CD14-positive monocyte (primary cell): ENCODE measurements around the gene DNLZ. TPM values are rescaled to one million over a fixed set of nuclear protein-coding genes. Genes with fewer than 3 reads are reported as not detected.

Experiments
- DNase-seq, 3 donors: peaks; one replicate each; pipeline ENCODE4 v3.0.0-alpha.2; 2011 to 2022
- H2AFZ ChIP-seq: 2 replicates; pipeline ENCODE4 v1.6.0; 2012; ENCODE audit warnings: mild to moderate bottlenecking, low read depth, low read length, inconsistent platforms; ENCODE audit not compliant: insufficient read depth, poor library complexity, severe bottlenecking
- H3K27ac ChIP-seq, 2 donors: 1 replicate in 1 of 2; 2 replicates in 1 of 2; pipeline ENCODE4 v1.5.1; 2012 to 2013; ENCODE audit warnings: low read length in 2 of 2, control low read depth in 1 of 2, inconsistent platforms in 1 of 2, low read depth in 1 of 2, mild to moderate bottlenecking in 1 of 2
- H3K27me3 ChIP-seq, 2 donors: one replicate each; pipeline versions ENCODE4 v1.6.0 to v1.6.1; 2011 to 2013; ENCODE audit warnings: low read length in 2 of 2; ENCODE audit not compliant: control insufficient read depth in 2 of 2, insufficient read depth in 2 of 2
- H3K36me3 ChIP-seq, 2 donors: replicated peaks in 1 of 2; 1 replicate in 1 of 2; 2 replicates in 1 of 2; pipeline versions ENCODE4 v1.5.1 to v1.6.1; 2012 to 2013; ENCODE audit warnings: low read length in 2 of 2, control low read depth in 1 of 2, inconsistent platforms in 1 of 2, mild to moderate bottlenecking in 1 of 2; ENCODE audit not compliant: insufficient read depth in 2 of 2, control insufficient read depth in 1 of 2
- H3K4me1 ChIP-seq, 2 donors: 1 replicate in 1 of 2; 2 replicates in 1 of 2; pipeline versions ENCODE4 v1.5.1 to v1.6.1; 2012 to 2013; ENCODE audit warnings: low read length in 2 of 2, control low read depth in 1 of 2, inconsistent platforms in 1 of 2, mild to moderate bottlenecking in 1 of 2, moderate library complexity in 1 of 2; ENCODE audit not compliant: insufficient read depth in 2 of 2, control insufficient read depth in 1 of 2
- H3K4me2 ChIP-seq: replicated peaks from 2 replicates; pipeline ENCODE3; 2012; ENCODE audit warnings: low read length, moderate library complexity, mild to moderate bottlenecking; ENCODE audit not compliant: poor library complexity, severe bottlenecking; ENCODE audit errors: extremely low read depth
- H3K4me3 ChIP-seq, 3 experiments: fragments of 200-600 bp in 1 of 3; sonication (generic) in 1 of 3; replicated peaks in 1 of 3; 1 replicate in 2 of 3; 2 replicates in 1 of 3; pipeline ENCODE4 v1.5.1; 2011 to 2013; ENCODE audit warnings: low read length in 3 of 3, mild to moderate bottlenecking in 3 of 3, control low read depth in 2 of 3, low read depth in 2 of 3, inconsistent platforms in 1 of 3, moderate library complexity in 1 of 3
- H3K79me2 ChIP-seq: 2 replicates; pipeline ENCODE4 v1.6.0; 2012; ENCODE audit warnings: mild to moderate bottlenecking, control low read depth, inconsistent platforms, low read length, moderate library complexity; ENCODE audit not compliant: insufficient read depth
- H3K9ac ChIP-seq: 2 replicates; pipeline ENCODE4 v1.6.0; 2017; ENCODE audit warnings: low read length, mild to moderate bottlenecking; ENCODE audit not compliant: insufficient read depth, poor library complexity, severe bottlenecking
- H3K9me3 ChIP-seq, 2 donors: replicated peaks in 1 of 2; 1 replicate in 1 of 2; 2 replicates in 1 of 2; pipeline versions ENCODE4 v1.5.1 to v1.6.1; 2012 to 2013; ENCODE audit warnings: low read length in 2 of 2, control low read depth in 1 of 2; ENCODE audit not compliant: control insufficient read depth in 1 of 2, insufficient read depth in 1 of 2
- H4K20me1 ChIP-seq: 2 replicates; pipeline ENCODE4 v1.6.0; 2012; ENCODE audit warnings: mild to moderate bottlenecking, low read length, control low read depth, moderate library complexity; ENCODE audit not compliant: insufficient read depth
- H3K27ac Mint-ChIP-seq, 7 donors: one replicate each; pipeline ENCODE4 v1.8.0; 2020; ENCODE audit warnings: mild to moderate bottlenecking in 7 of 7, mixed read lengths in 7 of 7, moderate library complexity in 6 of 7, inconsistent platforms in 2 of 7
- H3K27me3 Mint-ChIP-seq, 3 donors: one replicate each; pipeline ENCODE4 v1.8.0; 2021 to 2022; ENCODE audit warnings: low read depth in 3 of 3, mild to moderate bottlenecking in 3 of 3, mixed read lengths in 3 of 3, moderate library complexity in 3 of 3, inconsistent platforms in 1 of 3
- H3K36me3 Mint-ChIP-seq, 2 donors: one replicate each; pipeline ENCODE4 v1.8.0; 2020; ENCODE audit warnings: mixed read lengths in 2 of 2, inconsistent platforms in 1 of 2, mild to moderate bottlenecking in 1 of 2
- H3K4me1 Mint-ChIP-seq: one replicate; pipeline ENCODE4 v1.8.0; 2020; ENCODE audit warnings: mild to moderate bottlenecking, mixed read lengths
- H3K4me3 Mint-ChIP-seq, 2 donors: one replicate each; pipeline ENCODE4 v1.8.0; 2020; ENCODE audit warnings: mild to moderate bottlenecking in 2 of 2, mixed read lengths in 2 of 2, moderate library complexity in 1 of 2
- H3K9me3 Mint-ChIP-seq, 7 donors: one replicate each; pipeline ENCODE4 v1.8.0; 2020 to 2022; ENCODE audit warnings: mixed read lengths in 7 of 7, mild to moderate bottlenecking in 6 of 7, moderate library complexity in 6 of 7, inconsistent platforms in 2 of 7
- CTCF ChIP-seq: fragments of 200-600 bp; IDR thresholded peaks from one replicate; pipeline ENCODE4 v1.8.0; 2022; ENCODE audit warnings: antibody characterized with exemption, mild to moderate bottlenecking
- WGBS: methylation state at CpG from one replicate; pipeline ENCODE4 v1.1.5; 2013; ENCODE audit warnings: missing lambda C conversion rate; ENCODE audit not compliant: insufficient coverage; 5-methylcytosine and 5-hydroxymethylcytosine counted together
- intact Hi-C, 2 donors: fragments of 100-400 bp; cut with micrococcal nuclease; formaldehyde crosslinking; loops; one replicate each; pipeline versions ENCODE4 v1.15.0 to v1.15.1; 2023
- polyA plus RNA-seq, 3 donors: library from polyadenylated mRNA; depleted of rRNA in 1 of 3; unstranded in 2 of 3; stranded (reverse) in 1 of 3; fragments of 300-500 nt in 2 of 3; fragments of >200 nt in 1 of 3; fragmentation: Illumina TruSeq in 2 of 3; gene quantifications; 1 replicate in 2 of 3; 2 replicates in 1 of 3; pipeline ENCODE4 v1.2.3, GENCODE V29; 2012 to 2021

The DNLZ gene
- polyA plus RNA-seq, 3 donors: 5.1 to 20.5 (median 10.5) TPM

- H2AFZ ChIP-seq: peak overlapping the region; percentile 80
- peak overlapping the region; percentile 45 to 75 for H3K27ac ChIP-seq
- no peaks in the 10 kb centered on the region for H3K9me3 Mint-ChIP-seq
- peak overlapping the region; percentile 67 to 88 (median 85) for H3K4me3 ChIP-seq
- H3K79me2 ChIP-seq: peaks cover 25% of the 10 kb centered on the region
- peaks cover 30 to 38% of the 10 kb centered on the region in 2 donors for H3K4me1 ChIP-seq
- no peak for DNase-seq
- peak overlapping the region; percentile 98 for H3K4me2 ChIP-seq
- no peak for TF ChIP-seq CTCF
- H3K27me3 Mint-ChIP-seq: no peaks in the 10 kb centered on the region
- H3K9ac ChIP-seq: peak overlapping the region; percentile 71
- no peaks in the 10 kb centered on the region for H3K27me3 ChIP-seq
- H3K27ac Mint-ChIP-seq: peak overlapping the region; percentile 70 to 94 (median 92)
- H3K36me3 ChIP-seq: peaks cover 44 to 49% of the 10 kb centered on the region in 2 donors
- peaks cover 25 to 45% of the 10 kb centered on the region in 2 donors for H3K36me3 Mint-ChIP-seq
- H3K4me3 Mint-ChIP-seq: peak overlapping the region; percentile 94
- 86% methylated on average over 21 of the region's 21 CpGs for WGBS
- intact Hi-C loops: loop anchor here in 1 of 2 donors (2.0 kb wide), 1 partner anchor 29 kb away; the partner anchor contains the start of gene SNAPC4
- H4K20me1 ChIP-seq: peaks cover 40% of the 10 kb centered on the region
- no peaks in the 10 kb centered on the region for H3K9me3 ChIP-seq
- H3K4me1 Mint-ChIP-seq: peaks cover 23% of the 10 kb centered on the region
These were observed 8.5 kb upstream of the DNLZ start for GRCh38 chr9:136372006-136372405.

- no peaks in the 10 kb centered on the region for H3K27me3 Mint-ChIP-seq
- DNase-seq: no peak
- no peak overlapping the region for H3K9ac ChIP-seq
- peaks cover 27 to 38% of the 10 kb centered on the region in 2 donors for H3K4me1 ChIP-seq
- peaks cover 25% of the 10 kb centered on the region for H3K79me2 ChIP-seq
- H3K4me3 Mint-ChIP-seq: no peak overlapping the region
- H3K27ac Mint-ChIP-seq: peak overlapping the region in 1 of 7 donors; percentile 58
- no peak overlapping the region for H2AFZ ChIP-seq
- H3K9me3 Mint-ChIP-seq: no peaks in the 10 kb centered on the region
- intact Hi-C loops: no loop called here
- WGBS: 96% methylated on average over 13 of the region's 13 CpGs
- no peaks in the 10 kb centered on the region for H3K9me3 ChIP-seq
- H3K4me1 Mint-ChIP-seq: peaks cover 21% of the 10 kb centered on the region
- peaks cover 49 to 54% of the 10 kb centered on the region in 2 donors for H3K36me3 ChIP-seq
- peaks cover 25 to 50% of the 10 kb centered on the region in 2 donors for H3K36me3 Mint-ChIP-seq
- H3K27me3 ChIP-seq: no peaks in the 10 kb centered on the region
- peaks cover 40% of the 10 kb centered on the region for H4K20me1 ChIP-seq
- H3K4me2 ChIP-seq: peak overlapping the region; percentile 98
- H3K27ac ChIP-seq: peak overlapping the region in 1 of 2 donors; percentile 75
- no peak overlapping the region for H3K4me3 ChIP-seq
- no peak for TF ChIP-seq CTCF
These were observed 8.0 kb upstream of the DNLZ start for GRCh38 chr9:136371533-136371880.
